Nephron (organoid): ENCODE results near the gene CCDC138.

Source experiments
- H3K27ac Mint-ChIP-seq, 3 experiments: 2 replicates each; pipeline ENCODE4 v1.8.0; 2020; ENCODE audit warnings: mixed read lengths in 3 of 3, mild to moderate bottlenecking in 2 of 3, moderate library complexity in 1 of 3
- H3K27me3 Mint-ChIP-seq: 2 replicates; pipeline ENCODE4 v1.8.0; 2021; ENCODE audit warnings: low read depth, mild to moderate bottlenecking, moderate library complexity, mixed read lengths
- H3K36me3 Mint-ChIP-seq: 2 replicates; pipeline ENCODE4 v1.8.0; 2020; ENCODE audit warnings: low read depth, mixed read lengths
- H3K4me1 Mint-ChIP-seq: 2 replicates; pipeline ENCODE4 v1.8.0; 2020; ENCODE audit warnings: mixed read lengths
- H3K4me3 Mint-ChIP-seq, 3 experiments: 2 replicates each; pipeline ENCODE4 v1.8.0; 2020; ENCODE audit warnings: mild to moderate bottlenecking in 3 of 3, mixed read lengths in 3 of 3, moderate library complexity in 2 of 3
- H3K9me3 Mint-ChIP-seq: 2 replicates; pipeline ENCODE4 v1.8.0; 2020; ENCODE audit warnings: mixed read lengths
- CTCF ChIP-seq, 3 experiments: fragments of 200-600 bp; sonication (generic); IDR thresholded peaks; one replicate each; pipeline ENCODE4 v1.5.0; 2021; ENCODE audit warnings: antibody characterized with exemption in 3 of 3; ENCODE audit not compliant: unreplicated experiment in 3 of 3

The CCDC138 gene

DNA sequence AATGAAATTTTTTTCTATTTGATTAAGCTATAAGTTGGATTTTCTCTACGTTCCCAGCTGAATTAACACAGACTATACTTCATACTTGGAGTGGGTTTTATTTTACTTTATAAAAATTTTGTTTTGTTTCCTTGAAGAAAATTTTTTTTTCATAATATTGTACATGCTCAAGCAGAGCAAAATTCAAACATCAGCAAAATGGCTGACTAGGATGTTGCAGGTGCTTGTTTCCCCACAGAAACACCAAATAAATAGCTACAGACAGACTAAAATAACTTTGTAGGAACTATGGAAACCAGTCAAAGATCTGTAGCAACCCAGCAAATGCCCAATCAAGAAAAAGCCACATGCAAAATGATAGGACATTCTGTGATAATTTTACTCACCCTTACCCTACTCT lies 82.3 kb downstream of the CCDC138 start:
- Mint-ChIP-seq H3K36me3 (peaks cover 76% of the 10 kb centered on the region), H3K27me3 (no peaks in the 10 kb centered on the region)

DNA sequence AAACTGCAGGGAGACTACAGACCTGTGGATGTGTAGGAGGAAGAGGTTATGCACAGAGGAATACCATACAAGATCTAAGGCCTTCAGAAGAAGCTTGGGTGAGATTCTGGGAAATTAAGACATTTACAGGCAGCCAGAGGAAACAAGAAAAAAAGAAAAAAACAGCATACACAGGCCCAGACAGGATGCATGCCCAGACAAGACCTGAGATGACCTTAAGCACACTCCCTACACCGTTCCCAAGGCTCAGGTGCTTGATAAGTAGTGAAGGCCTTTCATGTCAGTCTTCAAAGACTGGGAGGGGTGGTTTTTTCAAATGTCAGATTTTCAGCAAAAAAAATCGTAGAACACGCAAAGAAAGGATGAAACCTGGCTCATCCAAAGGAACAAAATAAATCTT lies 83.0 kb downstream of the CCDC138 start:
- Mint-ChIP-seq H3K27me3 (no peaks in the 10 kb centered on the region), H3K4me1 (no peaks in the 10 kb centered on the region), H3K9me3 (peaks cover 26% of the 10 kb centered on the region), H3K36me3 (peaks cover 82% of the 10 kb centered on the region), H3K27ac (no peak overlapping the region), H3K4me3 (no peak overlapping the region)
- no peak for TF ChIP-seq CTCF (IDR thresholded peaks at IDR 0.05; ENCODE audit: unreplicated experiment in 3 of 3)

More for the DNA sequence above, 82.3 kb downstream of the CCDC138 start:
- Mint-ChIP-seq H3K27ac (no peak overlapping the region), H3K4me1 (no peaks in the 10 kb centered on the region), H3K9me3 (peaks cover 26% of the 10 kb centered on the region), H3K4me3 (no peak overlapping the region)
- TF ChIP-seq CTCF (IDR thresholded peaks at IDR 0.05; ENCODE audit: unreplicated experiment in 3 of 3), result no peak

DNA sequence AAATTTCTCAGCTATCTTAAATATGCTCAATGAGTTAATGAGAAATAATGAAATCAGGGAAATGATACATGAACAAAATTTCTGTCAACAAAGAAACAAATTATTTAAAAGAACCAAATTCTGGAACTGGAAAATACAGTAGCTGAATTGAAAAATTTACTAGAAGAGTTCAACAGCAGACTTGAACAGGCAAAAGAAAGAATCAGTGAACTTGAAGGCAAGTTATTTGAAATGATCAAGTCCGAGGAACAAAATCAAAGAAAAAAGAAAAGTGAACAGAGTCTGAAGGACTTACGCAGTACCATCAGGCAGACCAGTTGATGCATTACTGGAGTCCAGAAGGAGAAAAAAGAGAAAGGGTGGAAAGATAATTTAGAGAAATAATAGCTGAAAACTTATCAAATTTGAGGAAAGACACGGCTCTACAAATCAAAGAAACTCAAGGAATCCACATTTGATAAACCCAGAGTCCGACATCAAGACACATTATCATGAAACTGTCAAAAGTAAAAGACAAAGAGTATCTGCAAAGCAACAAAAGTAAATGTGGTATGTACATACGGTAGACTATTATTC lies 83.6 kb downstream of the CCDC138 start:
- H3K9me3 Mint-ChIP-seq, result peaks cover 26% of the 10 kb centered on the region
- TF ChIP-seq CTCF (IDR thresholded peaks at IDR 0.05; ENCODE audit: unreplicated experiment in 3 of 3), result no peak
- no peak overlapping the region for H3K4me3 Mint-ChIP-seq

DNA sequence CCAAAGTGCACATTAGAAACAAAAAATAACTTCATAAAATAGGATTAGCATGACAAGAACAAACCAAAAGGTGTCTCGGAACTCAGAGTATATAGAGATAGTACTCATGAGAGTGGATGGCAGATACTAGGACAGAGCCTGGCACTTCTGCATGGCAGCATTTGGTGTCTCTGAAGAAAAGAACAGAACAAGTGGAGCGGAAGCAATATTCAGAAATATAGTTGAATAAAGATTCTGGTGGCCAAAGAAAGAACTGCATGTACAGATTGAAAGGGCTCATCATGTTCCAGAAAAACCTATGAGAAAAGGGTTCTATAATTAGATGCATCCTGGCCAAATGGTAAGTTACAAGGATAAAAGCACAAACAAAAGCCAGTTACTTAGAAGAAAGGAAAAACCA lies 90.9 kb downstream of the CCDC138 start:
- Mint-ChIP-seq H3K36me3 (peaks cover 78% of the 10 kb centered on the region), H3K4me1 (no peaks in the 10 kb centered on the region), H3K27me3 (no peaks in the 10 kb centered on the region), H3K9me3 (peaks cover 35% of the 10 kb centered on the region), H3K4me3 (no peak overlapping the region), H3K27ac (no peak overlapping the region)
- TF ChIP-seq CTCF (IDR thresholded peaks at IDR 0.05; ENCODE audit: unreplicated experiment in 3 of 3), result no peak

More for the DNA sequence above, 83.6 kb downstream of the CCDC138 start:
- Mint-ChIP-seq H3K27ac (no peak overlapping the region), H3K4me1 (no peaks in the 10 kb centered on the region), H3K27me3 (no peaks in the 10 kb centered on the region), H3K36me3 (peaks cover 86% of the 10 kb centered on the region)

- peaks cover 39% of the 10 kb centered on the region for H3K9me3 Mint-ChIP-seq
- no peak for TF ChIP-seq CTCF (IDR thresholded peaks at IDR 0.05; ENCODE audit: unreplicated experiment in 3 of 3)
- H3K4me3 Mint-ChIP-seq, result no peak overlapping the region
- H3K27ac Mint-ChIP-seq, result no peak overlapping the region
- no peaks in the 10 kb centered on the region for H3K27me3 Mint-ChIP-seq
- H3K36me3 Mint-ChIP-seq, result peaks cover 74% of the 10 kb centered on the region
- H3K4me1 Mint-ChIP-seq, result no peaks in the 10 kb centered on the region
Observed at GRCh38 chr2:108878276-108878675, 91.7 kb downstream of the CCDC138 start.

- no peaks in the 10 kb centered on the region for H3K4me1 Mint-ChIP-seq
- peaks cover 66% of the 10 kb centered on the region for H3K36me3 Mint-ChIP-seq
- no peak for TF ChIP-seq CTCF (IDR thresholded peaks at IDR 0.05; ENCODE audit: unreplicated experiment in 3 of 3)
- H3K27me3 Mint-ChIP-seq, result no peaks in the 10 kb centered on the region
- no peak overlapping the region for H3K4me3 Mint-ChIP-seq
- peaks cover 67% of the 10 kb centered on the region for H3K9me3 Mint-ChIP-seq
- H3K27ac Mint-ChIP-seq, result no peak overlapping the region
Observed at GRCh38 chr2:108884619-108885018, 98.0 kb downstream of the CCDC138 start.
